Measurements from ENCODE around the gene IFRD2.

Gene IFRD2

GRCh38 chr3:50268276-50268675 lies 24.0 kb downstream of the IFRD2 start:
- H3K27ac Mint-ChIP-seq: peak overlapping the region; percentile 69
- H3K4me1 Mint-ChIP-seq: peaks cover 90% of the 10 kb centered on the region
- H3K4me3 Mint-ChIP-seq: peak overlapping the region; percentile 80
- no peaks in the 10 kb centered on the region for H3K9me3 Mint-ChIP-seq
- TF ChIP-seq CTCF (IDR thresholded peaks at IDR 0.05): no peak
- no peaks in the 10 kb centered on the region for H3K36me3 Mint-ChIP-seq (ENCODE audit: low read depth)
- DNase-seq: no peak
- H3K27me3 Mint-ChIP-seq (ENCODE audit: low read depth, poor library complexity): peaks cover 9% of the 10 kb centered on the region

- Mint-ChIP-seq H3K27me3 (ENCODE audit: low read depth, poor library complexity) (peaks cover 7% of the 10 kb centered on the region), H3K4me1 (peaks cover 93% of the 10 kb centered on the region), H3K27ac (peak overlapping the region; percentile 77), H3K4me3 (peak overlapping the region; percentile 80), H3K9me3 (no peaks in the 10 kb centered on the region), H3K36me3 (ENCODE audit: low read depth) (no peaks in the 10 kb centered on the region)
- TF ChIP-seq CTCF (IDR thresholded peaks at IDR 0.05): no peak
- peak; percentile 80 for DNase-seq
These were observed 24.8 kb downstream of the IFRD2 start for GRCh38 chr3:50267280-50267913.

DNA sequence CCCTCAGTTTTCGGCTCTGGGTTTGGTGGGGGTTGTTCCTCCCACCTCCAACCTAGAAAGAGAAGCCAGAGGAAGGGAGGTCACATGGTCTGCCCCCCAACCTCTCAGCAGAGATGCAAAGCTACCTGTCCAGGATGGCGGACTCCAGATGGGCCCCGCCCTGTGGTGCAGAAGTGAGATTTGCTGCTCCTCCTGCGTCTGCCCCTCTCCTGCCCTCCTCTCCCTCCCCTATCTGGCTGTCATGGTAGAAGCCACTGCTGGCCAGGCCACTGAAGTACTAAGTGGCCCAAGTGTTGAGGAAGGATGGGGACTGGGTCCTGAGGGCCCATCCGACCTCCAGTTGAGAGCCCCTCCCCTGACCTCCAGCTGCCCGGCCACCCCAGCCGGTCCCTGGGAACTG lies 25.4 kb downstream of the IFRD2 start:
- Mint-ChIP-seq H3K27me3 (ENCODE audit: low read depth, poor library complexity) (peaks cover 7% of the 10 kb centered on the region), H3K27ac (peak overlapping the region; percentile 32), H3K4me1 (peaks cover 90% of the 10 kb centered on the region), H3K4me3 (no peak overlapping the region), H3K9me3 (no peaks in the 10 kb centered on the region), H3K36me3 (ENCODE audit: low read depth) (no peaks in the 10 kb centered on the region)
- no peak for DNase-seq
- TF ChIP-seq CTCF (IDR thresholded peaks at IDR 0.05): no peak

DNA sequence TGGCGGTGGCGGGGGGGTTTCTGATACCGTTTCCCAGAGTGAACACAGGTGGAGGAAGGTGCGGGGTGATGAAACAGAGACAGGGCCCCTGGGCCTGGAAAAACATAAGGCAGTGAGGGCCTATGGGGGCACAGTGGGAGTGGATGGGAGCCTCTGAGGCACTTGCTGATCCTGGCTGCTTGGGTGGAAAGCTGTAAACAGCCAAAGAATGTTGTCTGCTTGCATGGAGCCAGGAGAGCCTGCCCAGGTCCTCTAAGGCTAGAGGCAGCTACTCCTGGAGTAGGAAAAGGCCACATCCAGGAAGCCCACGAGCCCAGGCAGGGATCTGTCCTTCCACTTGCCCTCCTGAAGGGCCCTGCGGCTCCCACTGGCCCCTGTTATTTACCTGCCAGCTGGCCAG lies 26.2 kb downstream of the IFRD2 start:
- Mint-ChIP-seq H3K9me3 (no peaks in the 10 kb centered on the region), H3K4me1 (peaks cover 87% of the 10 kb centered on the region), H3K27me3 (ENCODE audit: low read depth, poor library complexity) (peaks cover 2% of the 10 kb centered on the region), H3K27ac (peak overlapping the region; percentile 91), H3K4me3 (no peak overlapping the region), H3K36me3 (ENCODE audit: low read depth) (no peaks in the 10 kb centered on the region)
- no peak for TF ChIP-seq CTCF (IDR thresholded peaks at IDR 0.05)
- DNase-seq: no peak

GRCh38 chr3:50265571-50265970 lies 26.7 kb downstream of the IFRD2 start:
- Mint-ChIP-seq H3K27ac (peak overlapping the region; percentile 91), H3K36me3 (ENCODE audit: low read depth) (no peaks in the 10 kb centered on the region), H3K4me3 (no peak overlapping the region)

More at GRCh38 chr3:50265571-50265970, 26.7 kb downstream of the IFRD2 start:
- no peak for DNase-seq
- H3K9me3 Mint-ChIP-seq: no peaks in the 10 kb centered on the region
- H3K27me3 Mint-ChIP-seq (ENCODE audit: low read depth, poor library complexity): peaks cover 2% of the 10 kb centered on the region
- peaks cover 85% of the 10 kb centered on the region for H3K4me1 Mint-ChIP-seq
- no peak for TF ChIP-seq CTCF (IDR thresholded peaks at IDR 0.05)
